SU-DHL-6 (cell line): ENCODE results near the gene IL36A.

Experiments
- H2AFZ ChIP-seq: fragments of 200-600 bp; sonication (generic); 2 replicates; pipeline ENCODE4 v1.6.1; 2014; ENCODE audit warnings: low read depth, mild to moderate bottlenecking, moderate library complexity, mixed read lengths, antibody characterized with exemption, low read length; ENCODE audit not compliant: severe bottlenecking
- H3F3A ChIP-seq: fragments of 200-600 bp; shearing (Covaris generic); 2 replicates; pipeline ENCODE4 v1.6.0; 2016; ENCODE audit warnings: antibody characterized with exemption, mild to moderate bottlenecking; ENCODE audit not compliant: insufficient read depth
- H3K27ac ChIP-seq: fragments of 200-600 bp; sonication (generic); 2 replicates; pipeline ENCODE4 v1.5.1; 2016; ENCODE audit warnings: low read depth, mild to moderate bottlenecking, low read length, moderate library complexity, mixed read lengths
- H3K27me3 ChIP-seq: fragments of 200-600 bp; sonication (generic), shearing (Covaris generic); 2 replicates; pipeline ENCODE4 v1.6.0; 2014; ENCODE audit warnings: mild to moderate bottlenecking, low read length
- H3K36me3 ChIP-seq: fragments of 200-600 bp; sonication (generic); 2 replicates; pipeline ENCODE4 v1.6.1; 2014; ENCODE audit warnings: mild to moderate bottlenecking, low read length, mixed read lengths
- H3K4me2 ChIP-seq: fragments of 300-600, 200-600 bp; shearing (Covaris generic), sonication (generic); 2 replicates; pipeline ENCODE4 v1.6.0; 2014; ENCODE audit warnings: low read length, low read depth, mild to moderate bottlenecking; ENCODE audit not compliant: poor library complexity, severe bottlenecking
- H3K4me3 ChIP-seq: fragments of 200-600 bp; sonication (generic); 2 replicates; pipeline ENCODE4 v1.5.1; 2014; ENCODE audit warnings: antibody characterized with exemption, low read length, mild to moderate bottlenecking, mixed read lengths; ENCODE audit not compliant: insufficient read depth, poor library complexity, severe bottlenecking
- H3K79me2 ChIP-seq: fragments of 200-600 bp; sonication (generic); 2 replicates; pipeline ENCODE4 v1.6.1; 2014; ENCODE audit warnings: mild to moderate bottlenecking, low read length, moderate library complexity; ENCODE audit not compliant: insufficient read depth
- H3K9ac ChIP-seq: fragments of 200-600 bp; sonication (generic); 2 replicates; pipeline ENCODE4 v1.7.0; 2014; ENCODE audit warnings: mild to moderate bottlenecking, low read length
- H3K9me2 ChIP-seq: fragments of 200-600 bp; sonication (generic); replicated peaks from 2 replicates; pipeline ENCODE4 v1.6.1; 2014; ENCODE audit warnings: low read length; ENCODE audit not compliant: insufficient read depth
- H3K9me3 ChIP-seq: fragments of 200-600 bp; sonication (generic); 2 replicates; pipeline ENCODE4 v1.6.1; 2014; ENCODE audit warnings: low read length, mixed read lengths; ENCODE audit not compliant: insufficient read depth
- H4K20me1 ChIP-seq: fragments of 200-600 bp; sonication (generic); 2 replicates; pipeline ENCODE4 v1.6.1; 2014; ENCODE audit warnings: low read depth, mild to moderate bottlenecking, antibody characterized with exemption, low read length, moderate library complexity, mixed read lengths
- EZH2phosphoT487 ChIP-seq: fragments of 200-600 bp; sonication (generic), shearing (Covaris generic); conservative IDR thresholded peaks from 2 replicates; pipeline ENCODE4 v1.6.1; 2018; ENCODE audit warnings: mild to moderate bottlenecking, antibody characterized with exemption, low read length, moderate library complexity, mixed read lengths
- TF ChIP-seq, protein P1 (sequence below): fragments of 200-600 bp; sonication (generic); IDR thresholded peaks from one replicate; pipeline ENCODE4 v1.5.1; 2017; ENCODE audit warnings: antibody characterized with exemption, mild to moderate bottlenecking, low read length, moderate library complexity; ENCODE audit not compliant: insufficient read depth, poor library complexity, severe bottlenecking

IL36A gene

DNA sequence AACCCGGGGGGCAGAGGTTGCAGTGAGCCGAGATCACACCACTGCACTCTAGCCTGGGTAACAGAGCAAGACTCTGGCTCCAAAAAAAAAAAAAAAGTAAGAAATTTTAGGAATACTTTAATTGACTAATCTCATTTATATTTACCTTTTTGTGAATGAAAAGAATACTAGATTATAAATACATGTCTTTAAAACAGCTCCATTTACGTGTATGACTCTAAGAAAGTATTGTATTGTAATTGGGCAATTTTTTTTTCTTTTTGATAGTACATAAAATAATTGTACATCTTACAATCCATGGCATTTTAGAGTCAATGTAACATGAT lies 8.0 kb downstream of the IL36A start:
- no peaks in the 10 kb centered on the region for H3K9me2 ChIP-seq
- H3F3A ChIP-seq: no peaks in the 10 kb centered on the region
- TF ChIP-seq EZH2phosphoT487: no peak
- TF ChIP-seq, protein P1, sequence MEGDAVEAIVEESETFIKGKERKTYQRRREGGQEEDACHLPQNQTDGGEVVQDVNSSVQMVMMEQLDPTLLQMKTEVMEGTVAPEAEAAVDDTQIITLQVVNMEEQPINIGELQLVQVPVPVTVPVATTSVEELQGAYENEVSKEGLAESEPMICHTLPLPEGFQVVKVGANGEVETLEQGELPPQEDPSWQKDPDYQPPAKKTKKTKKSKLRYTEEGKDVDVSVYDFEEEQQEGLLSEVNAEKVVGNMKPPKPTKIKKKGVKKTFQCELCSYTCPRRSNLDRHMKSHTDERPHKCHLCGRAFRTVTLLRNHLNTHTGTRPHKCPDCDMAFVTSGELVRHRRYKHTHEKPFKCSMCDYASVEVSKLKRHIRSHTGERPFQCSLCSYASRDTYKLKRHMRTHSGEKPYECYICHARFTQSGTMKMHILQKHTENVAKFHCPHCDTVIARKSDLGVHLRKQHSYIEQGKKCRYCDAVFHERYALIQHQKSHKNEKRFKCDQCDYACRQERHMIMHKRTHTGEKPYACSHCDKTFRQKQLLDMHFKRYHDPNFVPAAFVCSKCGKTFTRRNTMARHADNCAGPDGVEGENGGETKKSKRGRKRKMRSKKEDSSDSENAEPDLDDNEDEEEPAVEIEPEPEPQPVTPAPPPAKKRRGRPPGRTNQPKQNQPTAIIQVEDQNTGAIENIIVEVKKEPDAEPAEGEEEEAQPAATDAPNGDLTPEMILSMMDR: no peak
- H4K20me1 ChIP-seq: no peaks in the 10 kb centered on the region
- H3K27ac ChIP-seq: no peak overlapping the region
- no peak overlapping the region for H3K9ac ChIP-seq
- no peak overlapping the region for H2AFZ ChIP-seq
- H3K4me3 ChIP-seq: no peak overlapping the region
- no peak overlapping the region for H3K4me2 ChIP-seq
- H3K79me2 ChIP-seq: no peaks in the 10 kb centered on the region
- H3K27me3 ChIP-seq: no peaks in the 10 kb centered on the region
- H3K9me3 ChIP-seq: no peaks in the 10 kb centered on the region
- H3K36me3 ChIP-seq: no peaks in the 10 kb centered on the region

DNA sequence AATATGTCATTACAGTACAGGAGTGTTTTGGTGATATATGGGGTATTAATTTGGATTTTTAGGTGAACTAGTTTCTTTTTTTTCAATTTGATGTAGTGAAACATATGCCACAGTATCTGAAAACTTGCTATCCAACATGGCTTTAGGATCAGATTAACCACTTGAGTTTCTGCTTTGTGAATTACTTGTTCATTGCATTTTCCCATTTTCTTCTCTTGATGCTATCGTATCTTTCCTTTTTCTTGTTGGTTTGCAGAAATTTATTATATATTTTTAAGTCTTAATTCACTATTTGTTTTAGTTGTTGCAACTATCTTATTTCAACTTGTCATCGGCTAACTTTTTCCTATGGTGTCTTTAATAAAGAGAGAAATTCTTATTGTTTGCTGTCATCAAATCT lies 8.8 kb downstream of the IL36A start:
- Histone ChIP-seq H3K27me3 (no peaks in the 10 kb centered on the region), H3K4me2 (no peak overlapping the region), H3K36me3 (no peaks in the 10 kb centered on the region), H3K79me2 (no peaks in the 10 kb centered on the region), H3F3A (no peaks in the 10 kb centered on the region), H3K9me2 (no peaks in the 10 kb centered on the region), H3K4me3 (no peak overlapping the region), H2AFZ (no peak overlapping the region), H3K27ac (no peak overlapping the region), H3K9me3 (no peaks in the 10 kb centered on the region), H3K9ac (no peak overlapping the region), H4K20me1 (no peaks in the 10 kb centered on the region)
- no peak for TF ChIP-seq EZH2phosphoT487
- TF ChIP-seq, protein P1: no peak

DNA sequence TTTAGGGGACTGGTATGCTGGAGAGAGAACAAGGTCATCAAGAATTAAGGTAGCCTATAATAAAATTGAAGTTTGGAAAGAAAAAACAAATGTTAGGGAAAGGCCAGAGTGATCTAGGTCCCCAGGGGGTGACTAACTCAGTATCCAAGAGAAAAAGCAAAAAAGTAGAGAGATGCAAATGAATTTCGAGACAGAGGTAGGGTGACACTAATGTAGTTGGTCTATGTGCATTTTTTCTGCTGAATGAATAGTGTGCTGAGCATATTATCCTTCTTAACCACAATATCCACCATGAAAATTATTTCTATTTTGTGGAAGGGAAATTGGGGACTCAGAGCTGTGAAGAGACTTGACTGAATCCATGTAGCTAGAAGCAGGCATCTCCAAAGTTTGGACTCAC lies 9.8 kb downstream of the IL36A start:
- Histone ChIP-seq H3K36me3 (no peaks in the 10 kb centered on the region), H4K20me1 (no peaks in the 10 kb centered on the region), H3K9me3 (no peaks in the 10 kb centered on the region), H3F3A (no peaks in the 10 kb centered on the region), H3K27ac (no peak overlapping the region), H3K79me2 (no peaks in the 10 kb centered on the region), H2AFZ (no peak overlapping the region), H3K27me3 (no peaks in the 10 kb centered on the region), H3K4me2 (no peak overlapping the region), H3K9me2 (no peaks in the 10 kb centered on the region), H3K9ac (no peak overlapping the region), H3K4me3 (no peak overlapping the region)
- TF ChIP-seq, protein P1: no peak
- TF ChIP-seq EZH2phosphoT487: no peak

DNA sequence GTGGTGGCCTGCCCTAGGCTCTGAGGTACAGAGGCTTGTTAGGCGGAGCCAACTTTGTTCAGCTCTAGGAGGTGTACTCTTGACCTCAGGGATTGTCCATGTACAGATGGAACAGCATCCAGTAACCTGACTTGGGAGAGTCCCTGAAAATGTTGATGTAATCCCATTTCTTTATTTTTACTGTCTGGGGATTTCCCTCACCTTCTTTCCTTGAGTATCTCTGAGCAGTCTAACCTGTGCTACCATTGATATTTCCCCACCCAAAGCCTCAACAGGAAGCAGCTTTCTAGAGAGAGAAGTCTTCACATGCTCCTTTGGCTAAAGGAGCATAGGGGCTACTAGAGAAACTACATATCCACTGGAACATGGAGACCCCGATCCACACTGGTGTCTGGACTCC lies 10.4 kb downstream of the IL36A start:
- Histone ChIP-seq H3F3A (no peaks in the 10 kb centered on the region), H3K4me2 (no peak overlapping the region)
- TF ChIP-seq EZH2phosphoT487: no peak
- TF ChIP-seq, protein P1: no peak

More for the DNA sequence above, 10.4 kb downstream of the IL36A start:
- no peaks in the 10 kb centered on the region for H3K27me3 ChIP-seq
- no peaks in the 10 kb centered on the region for H3K79me2 ChIP-seq
- H3K4me3 ChIP-seq: no peak overlapping the region
- H3K9me3 ChIP-seq: no peaks in the 10 kb centered on the region
- H4K20me1 ChIP-seq: no peaks in the 10 kb centered on the region
- no peak overlapping the region for H3K27ac ChIP-seq
- no peaks in the 10 kb centered on the region for H3K9me2 ChIP-seq
- H3K9ac ChIP-seq: no peak overlapping the region
- no peaks in the 10 kb centered on the region for H3K36me3 ChIP-seq
- H2AFZ ChIP-seq: no peak overlapping the region
